ENCODE measurements around the gene TSPAN17.

- TF ChIP-seq EZH2 (IDR thresholded peaks at IDR 0.05; ENCODE audit: borderline replicate concordance, low read depth, low read length, poor library complexity, severe bottlenecking), result no peak
- no peak for TF ChIP-seq CTCF (conservative IDR thresholded peaks at IDR 0.05; ENCODE audit: low read depth, low read length)
Observed at GRCh38 chr5:176633598-176633997, 13.7 kb upstream of the TSPAN17 start.

All from A673 (cell line).